HG02943 (cell line): ENCODE results near the gene AZIN2.
"Not testable (repeated sequence)": the region's sequence is repeated elsewhere in the genome, so short reads cannot be mapped to it uniquely, and the experiment has no call there.

Source experiments
- ATAC-seq: cut with Tn5 transposase; IDR thresholded peaks from one replicate; pipeline ENCODE4 v1.9.1; 2021; ENCODE audit warnings: mild to moderate bottlenecking, low read depth, moderate library complexity; ENCODE audit not compliant: unreplicated experiment

AZIN2 gene

GRCh38 chr1:33056426-33056825, 24.5 kb upstream of the AZIN2 start:
- ATAC-seq, result no peak

GRCh38 chr1:33057095-33057494, 23.9 kb upstream of the AZIN2 start:
- ATAC-seq, result no peak

DNA sequence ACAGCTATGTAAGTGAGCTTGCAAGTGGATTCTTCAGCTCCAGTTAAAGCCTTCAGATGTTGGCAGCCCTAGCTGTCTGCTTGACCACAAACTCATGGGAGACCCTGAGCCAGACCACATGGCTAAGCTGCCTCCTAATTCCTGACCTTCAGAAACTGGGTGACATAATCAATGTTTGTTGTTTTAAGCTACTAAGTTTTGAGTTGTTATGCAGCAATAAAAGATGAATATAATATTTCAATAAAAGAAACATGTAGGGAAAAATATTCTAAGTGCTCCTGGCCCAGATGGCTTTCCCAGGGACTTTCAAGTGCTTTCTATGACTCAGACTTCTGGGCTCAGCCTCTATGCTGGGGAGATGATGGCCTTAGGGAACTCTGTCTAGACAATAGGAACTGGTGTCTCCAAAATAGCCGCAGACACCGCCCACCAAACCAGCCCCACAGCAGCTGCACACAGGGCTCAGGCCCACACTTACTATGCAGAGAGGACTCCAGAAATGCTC, 20.3 kb upstream of the AZIN2 start:
- no peak for ATAC-seq

- ATAC-seq, result no peak
Measured at GRCh38 chr1:33061834-33062233, 19.1 kb upstream of the AZIN2 start.

DNA sequence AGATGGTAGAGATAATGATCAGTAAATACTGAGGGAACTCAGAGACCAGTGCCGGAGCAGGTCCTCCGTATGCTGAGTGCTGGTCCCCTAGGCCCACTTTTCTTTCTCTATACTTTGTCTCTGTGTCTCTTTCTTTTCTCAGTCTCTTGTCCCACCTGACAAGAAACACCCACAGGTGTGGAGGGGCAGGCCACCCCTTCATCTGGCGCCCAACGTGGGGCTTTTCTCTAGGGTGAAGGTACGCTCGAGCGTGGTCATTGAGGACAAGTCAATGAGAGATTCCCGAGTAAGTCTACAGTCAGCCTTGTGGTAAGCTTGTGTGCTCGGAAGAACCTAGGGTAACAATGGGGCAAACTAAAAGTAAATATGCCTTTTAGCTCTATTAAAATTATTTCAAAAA, 16.7 kb upstream of the AZIN2 start:
- ATAC-seq, result not testable (repeated sequence)

GRCh38 chr1:33065301-33065700, 15.7 kb upstream of the AZIN2 start:
- ATAC-seq, result no peak

DNA sequence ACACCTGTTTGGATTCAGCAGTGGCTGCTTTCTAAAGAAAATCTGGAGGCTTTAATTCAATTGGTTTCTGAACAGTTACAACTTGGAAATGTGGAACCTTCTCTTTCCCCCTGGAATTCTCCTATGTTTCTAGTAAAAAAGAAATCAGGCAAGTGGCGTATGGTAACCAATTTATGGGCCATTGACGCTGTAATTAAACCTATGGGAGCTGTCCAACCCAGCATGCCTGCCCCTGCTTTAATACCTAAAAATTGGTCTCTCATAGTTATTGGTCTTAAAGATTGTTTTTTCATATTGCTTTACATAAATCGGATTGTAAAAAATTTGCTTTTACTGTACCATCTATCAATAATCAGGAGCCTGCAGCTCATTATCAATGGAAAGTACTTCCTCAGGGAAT, 14.5 kb upstream of the AZIN2 start:
- ATAC-seq, result not testable (repeated sequence)

DNA sequence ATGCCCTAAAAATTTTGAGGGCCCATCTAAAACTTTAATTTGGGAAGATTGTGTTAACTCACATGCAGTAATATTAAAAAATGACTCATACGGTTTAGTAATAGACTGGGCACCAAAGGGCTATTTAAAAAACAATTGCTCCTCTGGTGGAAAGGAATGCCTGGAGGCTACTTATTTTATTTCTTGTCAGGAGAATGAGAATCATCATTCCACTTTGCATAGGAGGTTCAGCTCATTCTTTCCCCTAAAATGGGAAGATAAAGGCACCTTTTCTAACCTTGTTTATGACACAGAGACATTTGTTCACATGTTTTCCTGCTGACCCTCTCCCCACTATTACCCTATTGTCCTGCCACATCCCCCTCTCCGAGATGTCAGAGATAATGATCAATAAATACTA, 12.8 kb upstream of the AZIN2 start:
- ATAC-seq, result not testable (repeated sequence)

- ATAC-seq, result no peak
Measured at GRCh38 chr1:33070628-33071027, 10.3 kb upstream of the AZIN2 start.

- ATAC-seq, result no peak
Measured at GRCh38 chr1:33072707-33073106, 8.2 kb upstream of the AZIN2 start.

DNA sequence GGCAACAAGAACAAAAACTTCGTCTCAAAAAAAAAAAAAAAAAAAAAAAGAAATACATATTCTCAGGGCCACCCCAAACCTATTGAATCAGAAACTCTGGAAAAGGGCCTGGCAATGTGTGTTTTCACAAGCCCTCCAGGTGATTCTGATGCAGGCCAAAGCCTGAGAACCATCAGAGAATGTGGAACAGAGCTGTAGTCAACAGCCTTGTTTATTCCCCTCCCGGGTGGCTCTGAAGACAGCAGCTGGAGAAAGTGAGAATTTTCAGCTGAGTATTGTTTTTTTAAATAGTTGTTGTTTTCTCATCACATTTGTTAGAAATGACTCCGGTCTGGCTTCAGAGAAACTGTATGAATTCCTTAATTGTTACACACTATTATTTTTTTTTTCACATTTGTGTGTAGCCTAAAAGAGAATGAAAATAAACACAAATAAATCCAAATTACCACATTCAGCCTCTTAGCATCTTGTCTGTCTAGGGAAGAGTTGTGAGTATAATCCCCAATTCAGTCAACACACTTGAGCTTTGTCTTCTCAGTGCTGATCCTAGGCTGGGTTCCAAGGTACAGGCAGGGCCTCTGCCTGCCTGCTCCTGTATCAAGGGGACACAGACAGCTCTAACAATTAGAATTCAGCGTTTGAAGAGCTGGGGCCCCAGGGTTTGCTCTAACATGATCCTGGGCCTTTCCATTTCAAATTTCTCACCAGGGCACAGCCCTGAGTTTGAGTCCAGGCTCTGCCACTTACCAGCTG, 6.6 kb upstream of the AZIN2 start:
- no peak for ATAC-seq

DNA sequence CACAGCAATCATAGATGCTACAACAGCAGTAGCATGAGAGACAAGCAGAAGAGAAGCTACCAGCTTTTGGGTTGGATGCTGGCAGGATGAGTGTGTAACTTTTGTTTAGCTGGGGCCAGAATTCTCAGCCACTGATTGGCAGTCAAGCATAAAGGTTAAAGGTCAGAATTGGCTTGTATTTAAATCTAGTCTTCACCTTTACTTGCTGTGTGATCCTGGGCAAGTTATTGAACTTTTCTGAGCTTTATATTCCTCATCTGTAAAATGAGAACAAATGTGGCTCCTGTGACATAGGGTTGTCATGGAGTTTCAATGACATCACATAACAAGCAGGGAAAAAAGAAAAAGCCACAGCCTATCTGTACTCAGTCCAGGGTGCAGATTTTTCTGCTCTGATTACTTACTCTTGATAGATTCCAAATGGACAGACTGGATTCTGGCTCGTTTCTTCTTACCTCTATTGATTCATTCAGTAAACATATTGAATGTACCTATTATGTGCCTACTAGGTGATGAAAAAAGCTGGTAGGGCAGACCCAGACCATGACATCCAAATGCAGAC, 2.8 kb upstream of the AZIN2 start:
- no peak for ATAC-seq

DNA sequence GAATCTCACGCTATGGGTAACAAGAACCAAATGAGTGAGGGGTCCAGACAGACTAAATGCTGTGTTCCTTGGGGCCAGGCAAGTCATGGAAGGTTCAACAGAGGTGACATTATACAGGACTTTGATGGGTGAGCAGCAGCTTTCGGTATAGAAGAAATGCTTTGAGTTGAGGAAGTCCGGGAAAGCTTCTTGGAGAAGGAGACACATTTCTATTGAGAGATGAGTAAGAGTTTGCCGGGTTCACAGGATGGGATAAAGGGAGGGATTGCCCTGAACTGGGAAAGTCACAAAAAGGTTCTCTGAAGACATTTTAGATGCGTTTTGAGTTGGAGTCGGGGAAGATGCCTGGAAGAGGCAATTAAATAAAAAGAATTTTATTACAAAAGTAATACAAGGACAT, 580 bp upstream of the AZIN2 start:
- ATAC-seq, result no peak

DNA sequence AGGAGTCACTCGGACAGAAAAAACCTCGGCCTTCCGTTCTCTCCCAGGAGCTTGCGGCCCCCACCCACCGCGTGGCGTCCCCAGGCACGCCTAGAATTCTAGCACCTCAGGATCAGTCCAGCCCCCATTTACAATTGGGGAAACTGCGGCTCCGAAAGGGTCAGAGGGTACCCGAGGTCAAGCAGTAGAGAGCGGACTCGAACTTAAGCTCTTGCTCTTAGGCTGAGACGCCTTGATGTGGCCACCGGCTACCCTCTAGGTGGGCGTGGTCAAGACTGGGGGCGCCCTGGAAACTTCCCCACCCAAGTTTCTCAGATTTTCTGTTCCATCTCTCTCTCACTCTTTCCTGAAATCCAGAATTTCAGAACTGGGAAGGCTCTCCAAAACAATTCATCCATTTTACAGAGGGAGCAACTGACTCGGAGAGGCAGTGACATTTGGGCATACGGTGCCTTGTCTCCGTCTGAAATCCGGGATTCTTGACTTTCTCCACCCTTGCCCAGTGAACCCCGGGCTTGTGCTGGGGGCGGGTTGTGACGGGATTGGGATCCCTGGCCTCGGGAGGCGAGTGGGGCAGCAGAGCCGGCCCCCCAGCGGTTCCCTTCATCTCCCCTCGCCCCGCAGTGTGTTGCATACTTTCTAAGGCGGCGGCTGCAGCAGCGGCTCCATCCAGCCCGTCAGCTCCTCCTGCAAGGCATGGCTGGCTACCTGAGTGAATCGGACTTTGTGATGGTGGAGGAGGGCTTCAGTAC, 777 bp downstream of the AZIN2 start:
- ATAC-seq, result no peak

DNA sequence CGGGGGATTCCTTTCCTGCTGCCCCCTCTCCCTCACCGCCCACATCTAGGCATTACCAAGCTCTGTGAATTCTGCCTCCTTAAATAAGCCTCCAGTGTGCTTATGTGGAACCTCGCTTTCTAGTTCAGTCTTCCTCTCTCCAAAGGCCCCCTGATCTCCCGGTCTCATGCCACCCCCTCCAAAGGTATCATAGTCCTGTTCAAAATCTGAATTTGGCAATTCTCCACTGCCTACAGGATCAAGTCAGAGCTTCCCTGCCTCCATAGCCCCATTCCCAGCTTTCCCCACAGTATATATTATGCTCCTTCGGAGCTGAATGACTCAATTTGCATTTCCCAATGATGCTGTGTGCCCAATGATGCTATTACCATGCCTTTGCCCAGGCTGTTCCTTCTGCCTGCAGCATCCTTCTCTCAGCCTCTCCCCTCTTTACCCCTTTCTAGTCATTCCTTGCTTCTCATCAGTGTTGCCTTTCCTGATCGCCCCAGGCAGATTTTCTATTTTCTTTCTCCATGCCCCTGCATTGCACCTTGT, 1.7 kb downstream of the AZIN2 start:
- ATAC-seq, result no peak

- ATAC-seq, result no peak
Measured at GRCh38 chr1:33085332-33085731, 4.4 kb downstream of the AZIN2 start.

DNA sequence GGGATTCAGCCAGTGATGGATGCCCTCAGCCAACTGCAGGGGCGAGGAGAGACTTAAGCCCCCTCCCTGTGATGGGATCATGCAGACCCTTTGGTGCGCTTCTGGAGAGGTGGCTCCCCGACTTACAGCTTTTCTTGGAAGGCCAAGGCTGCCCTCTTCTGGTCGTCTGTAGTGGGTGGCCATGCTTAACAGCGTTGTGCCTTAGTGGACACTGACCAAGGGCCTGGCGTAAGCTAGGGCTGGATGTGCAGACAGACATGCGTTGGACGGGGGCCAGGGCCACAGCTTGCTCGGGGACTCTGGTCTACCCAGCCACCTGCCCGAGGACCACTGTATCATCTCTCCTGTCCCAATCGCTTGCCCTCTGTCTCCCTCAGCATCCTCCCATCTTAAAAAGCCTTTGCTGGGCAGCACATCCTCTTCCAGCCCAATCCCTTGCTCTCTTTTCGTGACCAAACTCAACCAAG, 5.5 kb downstream of the AZIN2 start:
- no peak for ATAC-seq

DNA sequence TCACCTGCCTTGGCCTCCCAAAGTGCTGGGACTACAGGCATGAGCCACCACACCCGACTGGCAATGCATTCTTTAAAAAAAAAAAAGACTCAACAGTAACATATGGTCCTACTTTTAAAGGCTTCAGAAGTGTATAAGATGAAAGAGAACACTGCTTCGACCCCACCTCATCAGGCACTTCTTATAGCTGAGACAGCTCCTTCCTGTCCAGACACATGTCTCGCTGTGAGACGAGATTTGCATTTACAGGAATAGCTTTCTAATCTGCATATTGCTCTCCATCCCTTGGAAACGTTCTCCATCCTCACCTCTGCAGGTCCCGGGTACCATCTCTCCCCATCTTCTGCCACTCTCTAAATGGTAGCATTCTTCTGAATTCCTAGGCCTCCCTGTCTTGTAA, 6.7 kb downstream of the AZIN2 start:
- no peak for ATAC-seq

- no peak for ATAC-seq
Measured at GRCh38 chr1:33088119-33088906, 7.4 kb downstream of the AZIN2 start.

DNA sequence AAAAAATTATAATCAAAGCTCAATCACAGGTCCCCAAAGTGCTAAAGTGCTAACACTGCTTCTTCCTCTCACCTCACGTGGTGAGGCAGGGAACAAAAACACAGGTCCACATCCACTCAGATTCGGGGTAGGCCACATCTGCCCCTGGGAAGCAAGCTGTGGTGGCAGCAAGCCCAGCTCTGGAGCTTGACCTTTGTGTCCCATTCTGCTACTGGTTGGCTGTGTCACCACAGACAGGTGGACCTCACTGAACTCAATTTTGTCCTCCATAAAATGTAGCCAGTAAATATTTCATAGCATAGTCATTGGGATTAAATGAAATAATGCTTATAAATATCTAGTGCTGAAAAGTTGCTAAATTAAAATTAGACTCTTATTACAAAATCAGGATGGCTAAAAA, 8.5 kb downstream of the AZIN2 start:
- ATAC-seq, result no peak
